ENCODE data around the gene PLXNA4.

Gene PLXNA4

GRCh38 chr7:132210821-132211220 is 365.4 kb downstream of the PLXNA4 start:
- TF ChIP-seq POLR2A (IDR thresholded peaks at IDR 0.05; ENCODE audit: low read depth, low read length), result no peak
- TF ChIP-seq TAF1 (IDR thresholded peaks at IDR 0.05; ENCODE audit: borderline replicate concordance, low read depth, low read length), result no peak
- no peak for TF ChIP-seq POLR2AphosphoS5 (IDR thresholded peaks at IDR 0.05; ENCODE audit: low read depth, low read length)
- DNase-seq (ENCODE audit: insufficient read length), result no peak
- FAIRE-seq, result no peak

- TF ChIP-seq TAF1 (IDR thresholded peaks at IDR 0.05; ENCODE audit: borderline replicate concordance, low read depth, low read length) (no peak), POLR2AphosphoS5 (IDR thresholded peaks at IDR 0.05; ENCODE audit: low read depth, low read length) (no peak), POLR2A (IDR thresholded peaks at IDR 0.05; ENCODE audit: low read depth, low read length) (no peak)
- FAIRE-seq, result no peak
- no peak for DNase-seq (ENCODE audit: insufficient read length)
These were observed 368.5 kb downstream of the PLXNA4 start for GRCh38 chr7:132207782-132208181.

GRCh38 chr7:132207211-132207610 is 369.1 kb downstream of the PLXNA4 start:
- DNase-seq (ENCODE audit: insufficient read length) (no peak), FAIRE-seq (no peak)
- TF ChIP-seq TAF1 (IDR thresholded peaks at IDR 0.05; ENCODE audit: borderline replicate concordance, low read depth, low read length) (no peak), POLR2AphosphoS5 (IDR thresholded peaks at IDR 0.05; ENCODE audit: low read depth, low read length) (no peak), POLR2A (IDR thresholded peaks at IDR 0.05; ENCODE audit: low read depth, low read length) (no peak)

- DNase-seq (ENCODE audit: insufficient read length), result no peak
- TF ChIP-seq POLR2A (IDR thresholded peaks at IDR 0.05; ENCODE audit: low read depth, low read length) (no peak), POLR2AphosphoS5 (IDR thresholded peaks at IDR 0.05; ENCODE audit: low read depth, low read length) (no peak), TAF1 (IDR thresholded peaks at IDR 0.05; ENCODE audit: borderline replicate concordance, low read depth, low read length) (no peak)
- FAIRE-seq, result no peak
These were observed 369.7 kb downstream of the PLXNA4 start for GRCh38 chr7:132206594-132206993.

- DNase-seq (ENCODE audit: insufficient read length) (no peak), FAIRE-seq (no peak)
- no peak for TF ChIP-seq TAF1 (IDR thresholded peaks at IDR 0.05; ENCODE audit: borderline replicate concordance, low read depth, low read length)
- TF ChIP-seq POLR2A (IDR thresholded peaks at IDR 0.05; ENCODE audit: low read depth, low read length), result no peak
- no peak for TF ChIP-seq POLR2AphosphoS5 (IDR thresholded peaks at IDR 0.05; ENCODE audit: low read depth, low read length)
These were observed 370.8 kb downstream of the PLXNA4 start for GRCh38 chr7:132205509-132205908.

GRCh38 chr7:132203021-132203420 is 373.2 kb downstream of the PLXNA4 start:
- TF ChIP-seq TAF1 (IDR thresholded peaks at IDR 0.05; ENCODE audit: borderline replicate concordance, low read depth, low read length), result no peak
- TF ChIP-seq POLR2AphosphoS5 (IDR thresholded peaks at IDR 0.05; ENCODE audit: low read depth, low read length), result no peak
- TF ChIP-seq POLR2A (IDR thresholded peaks at IDR 0.05; ENCODE audit: low read depth, low read length), result no peak
- DNase-seq (ENCODE audit: insufficient read length), result no peak
- no peak for FAIRE-seq

- no peak for DNase-seq (ENCODE audit: insufficient read length)
- TF ChIP-seq TAF1 (IDR thresholded peaks at IDR 0.05; ENCODE audit: borderline replicate concordance, low read depth, low read length) (no peak), POLR2AphosphoS5 (IDR thresholded peaks at IDR 0.05; ENCODE audit: low read depth, low read length) (no peak), POLR2A (IDR thresholded peaks at IDR 0.05; ENCODE audit: low read depth, low read length) (no peak)
- FAIRE-seq, result no peak
These were observed 373.7 kb downstream of the PLXNA4 start for GRCh38 chr7:132202541-132202940.

- TF ChIP-seq POLR2A (IDR thresholded peaks at IDR 0.05; ENCODE audit: low read depth, low read length) (no peak), POLR2AphosphoS5 (IDR thresholded peaks at IDR 0.05; ENCODE audit: low read depth, low read length) (no peak), TAF1 (IDR thresholded peaks at IDR 0.05; ENCODE audit: borderline replicate concordance, low read depth, low read length) (no peak)
- FAIRE-seq (no peak), DNase-seq (ENCODE audit: insufficient read length) (no peak)
These were observed 376.1 kb downstream of the PLXNA4 start for GRCh38 chr7:132200141-132200540.

GRCh38 chr7:132199626-132200025 is 376.6 kb downstream of the PLXNA4 start:
- no peak for FAIRE-seq
- no peak for TF ChIP-seq TAF1 (IDR thresholded peaks at IDR 0.05; ENCODE audit: borderline replicate concordance, low read depth, low read length)
- TF ChIP-seq POLR2A (IDR thresholded peaks at IDR 0.05; ENCODE audit: low read depth, low read length), result no peak
- no peak for TF ChIP-seq POLR2AphosphoS5 (IDR thresholded peaks at IDR 0.05; ENCODE audit: low read depth, low read length)
- no peak for DNase-seq (ENCODE audit: insufficient read length)

- FAIRE-seq, result no peak
- TF ChIP-seq POLR2AphosphoS5 (IDR thresholded peaks at IDR 0.05; ENCODE audit: low read depth, low read length) (no peak), TAF1 (IDR thresholded peaks at IDR 0.05; ENCODE audit: borderline replicate concordance, low read depth, low read length) (no peak), POLR2A (IDR thresholded peaks at IDR 0.05; ENCODE audit: low read depth, low read length) (no peak)
- DNase-seq (ENCODE audit: insufficient read length), result no peak
These were observed 378.5 kb downstream of the PLXNA4 start for GRCh38 chr7:132197772-132198171.

- DNase-seq (ENCODE audit: insufficient read length) (no peak), FAIRE-seq (no peak)
- no peak for TF ChIP-seq TAF1 (IDR thresholded peaks at IDR 0.05; ENCODE audit: borderline replicate concordance, low read depth, low read length)
- TF ChIP-seq POLR2AphosphoS5 (IDR thresholded peaks at IDR 0.05; ENCODE audit: low read depth, low read length), result no peak
- no peak for TF ChIP-seq POLR2A (IDR thresholded peaks at IDR 0.05; ENCODE audit: low read depth, low read length)
These were observed 382.4 kb downstream of the PLXNA4 start for GRCh38 chr7:132193898-132194297.

- no peak for DNase-seq (ENCODE audit: insufficient read length)
- no peak for FAIRE-seq
- TF ChIP-seq POLR2A (IDR thresholded peaks at IDR 0.05; ENCODE audit: low read depth, low read length) (no peak), TAF1 (IDR thresholded peaks at IDR 0.05; ENCODE audit: borderline replicate concordance, low read depth, low read length) (no peak), POLR2AphosphoS5 (IDR thresholded peaks at IDR 0.05; ENCODE audit: low read depth, low read length) (no peak)
These were observed 383.5 kb downstream of the PLXNA4 start for GRCh38 chr7:132192809-132193208.

GRCh38 chr7:132191418-132191817 is 384.9 kb downstream of the PLXNA4 start:
- no peak for TF ChIP-seq POLR2A (IDR thresholded peaks at IDR 0.05; ENCODE audit: low read depth, low read length)
- no peak for TF ChIP-seq TAF1 (IDR thresholded peaks at IDR 0.05; ENCODE audit: borderline replicate concordance, low read depth, low read length)
- no peak for TF ChIP-seq POLR2AphosphoS5 (IDR thresholded peaks at IDR 0.05; ENCODE audit: low read depth, low read length)
- no peak for FAIRE-seq
- DNase-seq (ENCODE audit: insufficient read length), result no peak

Data from GM12892 (cell line).